ENCODE measurements around the gene SELENOW. TPM values are rescaled to one million over a fixed set of nuclear protein-coding genes. Genes with fewer than 3 reads are reported as not detected.
A peak's percentile ranks its signal among the peaks of the same experiment; 100 is the strongest.
"Not testable (repeated sequence)": the region's sequence is repeated elsewhere in the genome, so short reads cannot be mapped to it uniquely, and the experiment has no call there.

Gene SELENOW
- total RNA-seq, 1 donor from 2014 or later: 296 TPM

DNA sequence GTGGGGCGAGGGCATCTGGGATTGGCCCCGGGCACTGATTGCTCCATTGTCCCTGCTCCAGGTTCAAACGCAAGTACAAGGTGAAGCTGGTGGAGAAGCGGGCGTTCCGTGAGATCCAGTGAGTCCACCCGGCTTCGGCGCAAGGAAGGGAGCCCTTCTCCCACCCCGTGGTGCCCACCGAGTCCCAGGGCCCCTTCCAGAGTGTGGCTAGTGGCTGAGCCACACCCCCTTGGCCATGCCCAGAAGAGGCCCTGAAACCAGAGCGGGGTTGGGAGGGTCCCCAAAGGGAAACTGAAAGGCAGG lies 21.9 kb upstream of the SELENOW start:
- DNase-seq (ENCODE audit: low read depth, low spot score): no peak

DNA sequence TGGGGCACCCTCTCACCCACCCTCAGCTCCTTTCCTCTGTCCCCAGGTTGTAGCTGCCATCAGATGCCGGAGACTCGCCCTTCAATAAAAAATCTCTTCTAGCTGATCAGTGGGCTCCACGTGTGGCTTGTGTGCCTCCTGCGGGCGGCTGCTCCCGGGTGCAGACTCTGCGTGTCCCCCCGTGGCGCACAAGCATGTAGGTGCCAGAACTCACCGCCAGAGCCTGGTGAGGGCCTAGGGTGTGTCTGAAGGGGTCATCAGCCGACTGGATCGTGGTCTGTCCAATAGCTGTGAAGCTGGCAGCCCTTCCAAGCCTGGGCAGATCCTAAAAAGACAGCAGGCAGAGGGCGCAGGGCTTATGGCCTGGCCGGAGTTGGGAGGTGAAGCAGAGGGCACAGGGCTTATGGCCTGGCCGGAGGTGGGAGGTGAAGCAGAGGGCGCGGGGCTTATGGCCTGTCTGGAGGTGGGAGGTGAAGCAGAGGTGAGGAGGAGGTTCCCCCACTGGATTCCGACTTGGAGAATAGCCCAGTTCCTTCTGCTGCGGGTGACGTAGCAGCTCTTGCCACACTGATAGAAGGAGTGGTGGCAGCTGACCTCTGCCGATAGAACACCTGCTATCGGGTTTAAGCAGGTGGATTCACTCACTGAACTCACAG lies 21.4 kb upstream of the SELENOW start:
- no peak for DNase-seq (ENCODE audit: low read depth, low spot score)

GRCh38 chr19:47757617-47758442 lies 20.7 kb upstream of the SELENOW start:
- DNase-seq (ENCODE audit: low read depth, low spot score): no peak

GRCh38 chr19:47758443-47758804 lies 20.1 kb upstream of the SELENOW start:
- no peak for DNase-seq (ENCODE audit: low read depth, low spot score)

GRCh38 chr19:47760632-47760999 lies 17.9 kb upstream of the SELENOW start:
- no peak for DNase-seq (ENCODE audit: low read depth, low spot score)

- DNase-seq (ENCODE audit: low read depth, low spot score): no peak
Measured at GRCh38 chr19:47761566-47761965, 16.9 kb upstream of the SELENOW start.

DNA sequence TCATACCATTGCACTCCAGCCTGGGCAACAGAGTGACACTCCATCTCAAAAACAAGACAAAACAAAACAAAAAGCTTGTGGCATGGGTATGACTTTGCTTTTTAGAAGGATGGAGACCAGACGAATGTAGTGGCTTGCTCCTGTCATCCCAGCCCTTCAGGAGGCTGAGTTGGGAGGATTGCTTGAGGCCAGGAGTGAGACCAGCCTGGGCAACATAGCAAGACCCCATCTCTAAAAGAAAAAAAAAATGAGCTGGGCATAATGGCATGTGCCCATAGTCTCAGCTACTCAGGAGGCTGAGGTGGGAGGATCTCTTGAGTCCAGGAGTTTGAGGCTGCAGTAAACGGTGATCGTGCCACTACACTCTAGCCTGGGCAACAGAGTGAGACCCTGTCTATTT lies 16.4 kb upstream of the SELENOW start:
- no peak for DNase-seq (ENCODE audit: low read depth, low spot score)

DNA sequence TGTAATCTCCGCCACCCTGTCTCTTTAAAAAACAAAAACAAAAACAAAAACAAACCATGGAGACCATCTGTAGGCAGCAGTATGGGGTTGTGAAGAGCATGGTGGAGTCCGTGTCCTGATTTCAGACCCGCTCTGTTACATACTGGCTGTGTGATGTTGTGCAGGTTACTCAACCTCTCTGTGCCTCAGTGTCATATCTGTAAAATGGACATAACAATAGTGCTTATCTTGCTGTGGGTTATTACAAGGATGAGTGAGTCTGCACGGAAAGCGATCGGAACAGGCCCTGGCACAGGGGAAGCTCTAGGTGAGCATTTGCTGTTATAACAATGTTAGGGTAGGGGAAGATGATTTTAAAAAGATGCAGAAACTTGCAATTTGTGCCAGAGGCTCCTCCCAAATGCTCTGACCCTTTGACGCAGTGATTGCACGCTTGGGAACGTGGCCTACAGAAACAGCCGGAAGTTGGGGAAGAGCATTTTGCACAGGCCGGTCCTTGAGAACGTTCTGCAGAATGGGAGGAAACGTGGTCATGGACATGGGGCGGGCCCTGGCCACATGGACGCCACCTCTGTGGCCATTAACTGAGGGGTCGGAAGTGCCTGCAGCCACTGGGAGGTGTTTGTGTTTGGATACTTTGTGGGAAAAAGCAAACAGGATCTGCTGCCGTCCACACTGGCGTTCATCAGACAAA lies 15.7 kb upstream of the SELENOW start:
- DNase-seq (ENCODE audit: low read depth, low spot score): no peak

DNA sequence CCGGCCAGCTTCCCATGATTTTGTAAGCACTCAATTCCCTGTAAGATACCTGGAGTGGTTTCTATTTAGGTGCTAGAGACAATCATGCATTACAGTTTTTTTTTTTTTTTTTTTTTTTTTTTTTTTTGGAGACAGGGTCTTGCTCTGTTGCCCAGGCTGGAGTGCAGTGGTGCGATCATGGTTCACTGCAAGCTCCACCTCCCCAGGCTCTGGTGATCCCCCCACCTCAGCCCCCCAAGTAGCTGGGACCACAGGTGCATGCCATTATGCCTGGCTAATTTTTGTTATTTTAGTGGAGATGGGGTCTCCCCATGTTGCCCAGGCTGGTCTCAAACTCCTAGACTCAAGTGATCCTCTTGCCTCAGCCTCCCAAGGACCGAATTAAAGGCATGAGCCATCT lies 13.8 kb upstream of the SELENOW start:
- DNase-seq (ENCODE audit: low read depth, low spot score): not testable (repeated sequence)

- no peak for DNase-seq (ENCODE audit: low read depth, low spot score)
Measured at GRCh38 chr19:47765523-47766358, 12.8 kb upstream of the SELENOW start.

- no peak for DNase-seq (ENCODE audit: low read depth, low spot score)
Measured at GRCh38 chr19:47766359-47766620, 12.2 kb upstream of the SELENOW start.

- no peak for DNase-seq (ENCODE audit: low read depth, low spot score)
Measured at GRCh38 chr19:47766670-47767069, 11.8 kb upstream of the SELENOW start.

DNA sequence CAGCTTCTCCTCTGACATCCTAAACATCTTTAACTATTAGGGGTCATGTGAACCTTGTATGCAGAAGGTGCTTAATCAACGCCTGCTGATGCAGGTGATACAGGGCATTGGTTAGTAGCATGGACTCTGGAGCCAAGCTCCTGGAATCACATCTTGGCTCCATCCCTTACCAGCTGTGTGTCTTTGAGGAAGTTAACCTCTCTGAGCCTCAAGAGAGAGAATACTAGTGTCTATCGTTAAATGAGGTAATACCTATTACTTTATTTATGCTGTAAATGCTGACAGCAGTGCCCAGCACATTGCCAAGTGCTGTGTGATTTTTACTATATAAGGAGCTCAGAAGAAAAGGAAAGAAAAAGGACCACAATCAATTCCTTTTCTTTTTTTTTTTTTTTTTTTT lies 11.2 kb upstream of the SELENOW start:
- DNase-seq (ENCODE audit: low read depth, low spot score): no peak

- no peak for DNase-seq (ENCODE audit: low read depth, low spot score)
Measured at GRCh38 chr19:47768604-47769003, 9.9 kb upstream of the SELENOW start.

- DNase-seq (ENCODE audit: low read depth, low spot score): no peak
Measured at GRCh38 chr19:47769534-47769933, 9.0 kb upstream of the SELENOW start.

DNA sequence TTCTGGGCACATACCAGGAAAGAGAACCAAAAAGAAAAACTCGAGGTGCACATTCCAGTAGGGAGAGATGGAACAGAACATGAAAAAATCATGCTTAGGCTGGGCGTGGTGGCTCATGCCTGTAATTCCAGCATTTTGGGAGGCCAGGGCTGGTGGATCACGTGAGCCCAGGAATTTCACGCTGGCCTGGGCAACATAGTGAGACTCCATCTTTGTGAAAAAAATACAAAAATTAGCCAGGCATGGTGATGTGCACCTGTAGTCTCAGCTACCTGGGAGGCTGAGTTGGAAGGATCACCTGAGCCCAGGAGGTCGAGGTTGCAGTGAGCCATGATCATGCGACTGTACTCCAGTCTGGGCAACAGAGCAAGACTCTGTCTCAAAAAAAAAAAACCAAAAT lies 7.2 kb upstream of the SELENOW start:
- not testable (repeated sequence) for DNase-seq (ENCODE audit: low read depth, low spot score)

DNA sequence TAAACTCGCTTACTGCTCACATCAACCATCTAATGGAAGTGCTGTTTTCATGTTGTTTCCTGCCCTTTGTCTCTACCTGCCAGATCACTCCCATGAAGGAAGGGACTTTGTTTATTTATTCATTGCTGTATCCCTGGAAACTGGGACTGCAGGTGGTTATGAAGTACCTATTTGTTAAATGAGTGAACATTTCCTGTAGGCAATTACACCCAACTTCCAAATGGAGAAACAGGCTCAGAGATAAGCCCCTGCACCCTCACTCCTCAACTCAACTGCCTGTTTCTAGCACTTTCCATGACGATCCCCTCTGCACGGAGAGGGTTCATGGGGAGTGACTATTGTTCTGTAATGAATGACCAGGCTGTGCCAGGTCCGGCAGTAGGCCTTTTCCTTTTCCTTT lies 1.9 kb upstream of the SELENOW start:
- peak; percentile 85 for DNase-seq (ENCODE audit: low read depth, low spot score)

- DNase-seq (ENCODE audit: low read depth, low spot score): not testable (repeated sequence)
Measured at GRCh38 chr19:47777245-47778048, 1.1 kb upstream of the SELENOW start.

DNA sequence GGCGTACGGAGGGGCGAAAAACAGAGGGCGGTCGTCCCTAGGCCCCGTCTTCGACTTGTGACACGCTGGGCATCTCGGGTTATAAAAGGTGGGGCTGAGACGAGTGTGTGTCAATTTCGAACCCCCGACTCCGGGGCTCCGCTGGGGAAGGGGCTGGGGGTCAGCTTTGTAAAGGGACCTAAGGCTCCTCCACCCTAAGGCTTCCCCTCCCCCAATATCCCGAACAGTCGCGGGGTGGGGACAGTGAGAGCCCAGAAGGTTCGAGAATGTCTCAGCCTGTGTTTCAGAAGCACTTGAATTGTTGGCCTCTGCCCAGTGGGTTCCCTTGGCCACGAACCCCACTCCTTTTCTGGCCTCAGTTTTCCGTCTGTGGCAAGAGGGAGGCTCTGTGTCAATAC lies 450 bp downstream of the SELENOW start:
- DNase-seq (ENCODE audit: low read depth, low spot score): no peak

DNA sequence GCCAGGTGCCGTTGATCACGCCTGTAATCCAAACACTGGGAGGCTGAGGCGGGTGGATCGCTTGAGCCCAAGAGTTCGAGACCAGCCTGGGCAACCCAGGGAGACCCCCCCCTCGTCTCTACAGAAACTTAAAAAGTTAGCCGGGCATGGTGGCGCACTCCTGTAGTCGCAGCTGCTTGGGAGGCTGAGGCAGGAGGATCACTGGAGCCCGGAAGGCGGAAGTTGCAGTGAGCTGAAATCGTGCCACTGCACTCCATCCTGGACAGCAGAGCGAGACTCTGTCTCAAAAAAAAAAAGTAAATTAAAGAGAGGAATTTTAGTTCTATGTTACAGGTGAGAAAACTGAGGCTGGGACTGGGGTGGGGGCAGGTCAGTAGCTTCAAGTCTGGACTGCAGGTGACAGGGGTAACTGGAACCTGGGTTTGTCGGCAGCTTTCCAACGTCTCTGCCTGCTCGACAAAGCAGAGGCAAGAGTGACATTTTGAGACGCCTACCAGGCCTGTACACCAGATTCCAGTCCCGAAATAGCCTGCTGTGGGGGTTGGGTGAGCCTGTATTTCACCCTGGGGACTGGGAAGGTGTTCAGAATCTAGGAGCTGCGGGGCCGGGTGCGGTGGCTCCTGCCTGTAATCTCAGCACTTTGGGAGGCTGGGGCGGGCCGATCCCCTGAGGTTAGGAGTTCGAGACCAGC lies 1.2 kb downstream of the SELENOW start:
- no peak for DNase-seq (ENCODE audit: low read depth, low spot score)

- no peak for DNase-seq (ENCODE audit: low read depth, low spot score)
Measured at GRCh38 chr19:47780215-47780551, 1.7 kb downstream of the SELENOW start.
